HUES48 (cell line): ENCODE data around the gene FOXRED1.

Experiments
- H3K27ac ChIP-seq: one replicate; pipeline ENCODE4 v1.7.0; 2013; ENCODE audit warnings: low read depth, low read length, inconsistent platforms
- H3K27me3 ChIP-seq: 2 replicates; pipeline ENCODE4 v1.6.1; 2013; ENCODE audit warnings: mild to moderate bottlenecking, low read length; ENCODE audit not compliant: control insufficient read depth, insufficient read depth
- H3K36me3 ChIP-seq: 2 replicates; pipeline ENCODE4 v1.6.1; 2013; ENCODE audit warnings: low read length; ENCODE audit not compliant: control insufficient read depth, insufficient read depth
- H3K4me1 ChIP-seq: 2 replicates; pipeline ENCODE4 v1.6.1; 2013; ENCODE audit warnings: mild to moderate bottlenecking, low read length; ENCODE audit not compliant: control insufficient read depth, insufficient read depth
- H3K4me3 ChIP-seq: 2 replicates; pipeline ENCODE4 v1.5.1; 2013; ENCODE audit warnings: mild to moderate bottlenecking, low read depth, low read length
- H3K9ac ChIP-seq: 2 replicates; pipeline ENCODE4 v1.6.1; 2013; ENCODE audit warnings: mild to moderate bottlenecking, low read depth, low read length, moderate library complexity
- H3K9me3 ChIP-seq: 2 replicates; pipeline ENCODE4 v1.6.1; 2013; ENCODE audit warnings: low read length; ENCODE audit not compliant: control insufficient read depth, insufficient read depth

FOXRED1 gene

GRCh38 chr11:126268708-126269579, at the start of gene FOXRED1, which contains the start of gene SRPRA:
TSS of gene FOXRED1 (plus strand) at chr11:126269154. CDS start at chr11:126269207, 53 bp downstream.
TSS of gene SRPRA (minus strand) at chr11:126268895. CDS start at chr11:126268804, 91 bp downstream.
- peaks cover 3% of the 10 kb centered on the region; the same call in 1 of the 2 replicates for H3K4me1 ChIP-seq
- H3K4me3 ChIP-seq: peak within 1 kb of the TSS; percentile 96
- H3K27me3 ChIP-seq: no peaks in the 10 kb centered on the region
- H3K27ac ChIP-seq: peak within 1 kb of the TSS; percentile 97
- peak within 1 kb of the TSS; percentile 97 for H3K9ac ChIP-seq
- H3K9me3 ChIP-seq: no peaks in the 10 kb centered on the region
- H3K36me3 ChIP-seq: peaks cover 61% of the 10 kb centered on the region

- Histone ChIP-seq H3K4me1 (no peaks in the 10 kb centered on the region), H3K27ac (no peak overlapping the region), H3K9ac (no peak overlapping the region), H3K27me3 (no peaks in the 10 kb centered on the region), H3K9me3 (peaks cover 6% of the 10 kb centered on the region), H3K4me3 (no peak overlapping the region), H3K36me3 (no peaks in the 10 kb centered on the region)
These were observed 49.4 kb upstream of the FOXRED1 start for GRCh38 chr11:126219547-126219946.

- no peak overlapping the region for H3K9ac ChIP-seq
These were observed 44.2 kb upstream of the FOXRED1 start for GRCh38 chr11:126224647-126225294.

GRCh38 chr11:126225295-126225665, 43.7 kb upstream of the FOXRED1 start:
- H3K9me3 ChIP-seq: peaks cover 23% of the 10 kb centered on the region
- no peak overlapping the region for H3K27ac ChIP-seq
- H3K27me3 ChIP-seq: no peaks in the 10 kb centered on the region

More at GRCh38 chr11:126224647-126225294, 44.2 kb upstream of the FOXRED1 start:
- Histone ChIP-seq H3K27me3 (no peaks in the 10 kb centered on the region), H3K4me1 (no peaks in the 10 kb centered on the region), H3K4me3 (no peak overlapping the region), H3K27ac (no peak overlapping the region), H3K36me3 (peaks cover 8% of the 10 kb centered on the region; the same call in 1 of the 2 replicates), H3K9me3 (peaks cover 23% of the 10 kb centered on the region)

GRCh38 chr11:126226334-126227084, 42.4 kb upstream of the FOXRED1 start:
- Histone ChIP-seq H3K9me3 (peaks cover 23% of the 10 kb centered on the region), H3K36me3 (peaks cover 18% of the 10 kb centered on the region), H3K27me3 (no peaks in the 10 kb centered on the region), H3K27ac (no peak overlapping the region), H3K9ac (no peak overlapping the region), H3K4me3 (no peak overlapping the region), H3K4me1 (no peaks in the 10 kb centered on the region)

More at GRCh38 chr11:126225295-126225665, 43.7 kb upstream of the FOXRED1 start:
- no peaks in the 10 kb centered on the region for H3K4me1 ChIP-seq
- H3K4me3 ChIP-seq: no peak overlapping the region
- peaks cover 13% of the 10 kb centered on the region for H3K36me3 ChIP-seq
- no peak overlapping the region for H3K9ac ChIP-seq

GRCh38 chr11:126229858-126230540, 39.0 kb upstream of the FOXRED1 start:
- no peak overlapping the region for H3K27ac ChIP-seq
- no peaks in the 10 kb centered on the region for H3K27me3 ChIP-seq
- H3K4me1 ChIP-seq: no peaks in the 10 kb centered on the region
- H3K4me3 ChIP-seq: no peak overlapping the region
- H3K36me3 ChIP-seq: peaks cover 21% of the 10 kb centered on the region
- H3K9ac ChIP-seq: no peak overlapping the region
- peaks cover 13% of the 10 kb centered on the region for H3K9me3 ChIP-seq

GRCh38 chr11:126231725-126232459, 37.1 kb upstream of the FOXRED1 start:
- no peaks in the 10 kb centered on the region for H3K4me1 ChIP-seq
- peaks cover 29% of the 10 kb centered on the region for H3K36me3 ChIP-seq
- no peaks in the 10 kb centered on the region for H3K9me3 ChIP-seq
- H3K27me3 ChIP-seq: no peaks in the 10 kb centered on the region
- H3K27ac ChIP-seq: no peak overlapping the region
- no peak overlapping the region for H3K4me3 ChIP-seq
- H3K9ac ChIP-seq: no peak overlapping the region

- Histone ChIP-seq H3K4me1 (no peaks in the 10 kb centered on the region), H3K27ac (no peak overlapping the region), H3K9me3 (no peaks in the 10 kb centered on the region), H3K36me3 (peaks cover 29% of the 10 kb centered on the region), H3K4me3 (no peak overlapping the region), H3K9ac (no peak overlapping the region), H3K27me3 (no peaks in the 10 kb centered on the region)
These were observed 36.3 kb upstream of the FOXRED1 start for GRCh38 chr11:126232683-126233082.

GRCh38 chr11:126233391-126233790, 35.6 kb upstream of the FOXRED1 start:
- Histone ChIP-seq H3K9me3 (no peaks in the 10 kb centered on the region), H3K4me1 (no peaks in the 10 kb centered on the region), H3K27me3 (no peaks in the 10 kb centered on the region), H3K4me3 (no peak overlapping the region), H3K9ac (no peak overlapping the region), H3K27ac (no peak overlapping the region), H3K36me3 (peaks cover 32% of the 10 kb centered on the region)

GRCh38 chr11:126246636-126247035, 22.3 kb upstream of the FOXRED1 start:
- no peaks in the 10 kb centered on the region for H3K27me3 ChIP-seq
- H3K9ac ChIP-seq: no peak overlapping the region
- no peaks in the 10 kb centered on the region for H3K4me1 ChIP-seq
- no peak overlapping the region for H3K27ac ChIP-seq
- H3K36me3 ChIP-seq: peaks cover 69% of the 10 kb centered on the region
- H3K9me3 ChIP-seq: no peaks in the 10 kb centered on the region
- no peak overlapping the region for H3K4me3 ChIP-seq
